Breast epithelium (tissue), 4 donors: Measurements from ENCODE around the gene AHCYL2. TPM values are rescaled to one million over a fixed set of nuclear protein-coding genes. Genes with fewer than 3 reads are reported as not detected.

Experiments used
- DNase-seq, 2 donors: peaks; one replicate each; pipeline ENCODE4 v3.0.0-alpha.2; 2019; ENCODE audit warnings: low spot score in 2 of 2
- H3K27ac ChIP-seq, 2 donors: fragments of 200-600 bp; sonication (generic) in 1 of 2; one replicate each; pipeline ENCODE4 v1.5.1; 2016 to 2019; ENCODE audit warnings: mild to moderate bottlenecking in 1 of 2
- H3K27me3 ChIP-seq, 2 donors: fragments of 200-600 bp; sonication (generic) in 1 of 2; one replicate each; pipeline versions ENCODE4 v1.5.1 to v1.6.0; 2017 to 2019; ENCODE audit warnings: control low read depth in 1 of 2, mild to moderate bottlenecking in 1 of 2
- H3K36me3 ChIP-seq: fragments of 200-600 bp; one replicate; pipeline ENCODE4 v1.5.1; 2019
- H3K4me1 ChIP-seq, 2 donors: fragments of 200-600 bp; sonication (generic); one replicate each; pipeline ENCODE4 v1.5.1; 2016 to 2019; ENCODE audit warnings: control low read depth in 1 of 2
- H3K4me3 ChIP-seq, 3 donors: fragments of 200-600 bp; sonication (generic); 1 replicate in 2 of 3; 2 replicates in 1 of 3; pipeline ENCODE4 v1.5.1; 2016 to 2019; ENCODE audit warnings: mild to moderate bottlenecking in 3 of 3, moderate library complexity in 2 of 3
- H3K9me3 ChIP-seq, 2 donors: fragments of 200-600 bp; sonication (generic) in 1 of 2; one replicate each; pipeline ENCODE4 v1.5.1; 2016 to 2019; ENCODE audit warnings: control low read depth in 1 of 2
- POLR2A ChIP-seq: fragments of 450-650 bp; IDR thresholded peaks from one replicate; pipeline ENCODE4 v1.6.1; 2016; ENCODE audit warnings: antibody characterized with exemption, mild to moderate bottlenecking, moderate library complexity
- POLR2AphosphoS5 ChIP-seq, 3 donors: sonication (generic); formaldehyde crosslinking; IDR thresholded peaks; one replicate each; pipeline ENCODE4 v1.6.1; 2017; ENCODE audit warnings: antibody characterized with exemption in 3 of 3
- intact Hi-C: fragments of 100-400 bp; cut with DNase I; formaldehyde crosslinking; loops from one replicate; pipeline ENCODE4 v1.15.1; 2023; ENCODE audit warnings: low total_unique reads
- total RNA-seq, 3 donors: library from RNA; depleted of rRNA; stranded (reverse); fragments of >200 nt; gene quantifications; one replicate each; pipeline ENCODE4 v1.1.0, GENCODE V29; 2016
- TF ChIP-seq, protein P1 (sequence below), 3 donors: fragments of 450-650 bp; IDR thresholded peaks; one replicate each; pipeline ENCODE4 v1.5.1; 2016 to 2017; ENCODE audit warnings: antibody characterized with exemption in 3 of 3, mild to moderate bottlenecking in 3 of 3, moderate library complexity in 3 of 3

AHCYL2 gene
- total RNA-seq, 3 donors from 2014 or later, result 19.0 to 24.7 (median 21.8) TPM

DNA sequence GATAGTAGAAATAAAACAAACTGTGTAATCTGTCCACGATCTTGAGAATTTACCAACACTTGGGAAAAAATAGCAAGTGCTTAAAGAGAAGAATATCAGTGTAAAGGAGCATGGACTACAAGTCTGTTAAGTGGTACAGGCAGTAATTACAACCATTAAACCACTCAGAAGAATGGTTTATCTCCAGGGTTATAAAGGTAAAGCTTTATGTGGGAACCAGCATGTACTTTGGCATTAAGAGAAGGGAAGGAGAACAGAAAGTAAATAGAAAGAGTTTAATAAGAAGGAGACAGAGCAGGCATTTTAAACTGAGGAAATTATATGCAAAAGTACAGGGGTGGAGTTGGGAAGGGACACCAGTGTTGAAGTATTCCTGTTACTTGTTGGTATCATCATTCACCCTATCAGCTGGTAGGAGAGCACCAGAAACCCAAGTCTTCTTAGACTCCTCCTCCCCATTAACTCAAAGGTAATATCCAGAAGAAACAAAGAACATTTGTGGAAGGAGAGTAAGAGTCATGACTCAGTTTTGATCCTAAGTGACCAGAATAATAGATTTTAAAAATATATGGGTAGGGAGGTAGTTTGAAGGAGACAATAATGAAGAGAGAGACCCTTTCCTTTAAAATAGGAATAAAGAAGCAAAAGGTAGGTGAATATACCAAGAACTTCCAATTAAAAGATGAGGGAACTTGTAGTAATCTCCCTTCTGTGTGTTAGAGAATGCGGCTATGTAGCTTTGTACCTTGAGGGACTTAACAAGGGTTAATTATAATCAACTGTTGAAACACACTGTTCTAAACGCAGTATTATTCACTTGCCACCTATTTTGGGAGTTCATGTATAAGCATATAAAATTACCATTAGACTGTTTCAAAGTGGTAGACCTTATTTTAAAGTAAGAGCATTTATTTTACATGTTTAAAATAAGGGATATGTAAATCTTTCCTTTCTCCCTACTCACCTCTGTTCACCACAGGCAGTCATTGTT is 117.3 kb downstream of the AHCYL2 start:
- no peak for DNase-seq
- no peak overlapping the region for H3K4me3 ChIP-seq
- H3K27ac ChIP-seq, result no peak overlapping the region
- TF ChIP-seq, protein P1, sequence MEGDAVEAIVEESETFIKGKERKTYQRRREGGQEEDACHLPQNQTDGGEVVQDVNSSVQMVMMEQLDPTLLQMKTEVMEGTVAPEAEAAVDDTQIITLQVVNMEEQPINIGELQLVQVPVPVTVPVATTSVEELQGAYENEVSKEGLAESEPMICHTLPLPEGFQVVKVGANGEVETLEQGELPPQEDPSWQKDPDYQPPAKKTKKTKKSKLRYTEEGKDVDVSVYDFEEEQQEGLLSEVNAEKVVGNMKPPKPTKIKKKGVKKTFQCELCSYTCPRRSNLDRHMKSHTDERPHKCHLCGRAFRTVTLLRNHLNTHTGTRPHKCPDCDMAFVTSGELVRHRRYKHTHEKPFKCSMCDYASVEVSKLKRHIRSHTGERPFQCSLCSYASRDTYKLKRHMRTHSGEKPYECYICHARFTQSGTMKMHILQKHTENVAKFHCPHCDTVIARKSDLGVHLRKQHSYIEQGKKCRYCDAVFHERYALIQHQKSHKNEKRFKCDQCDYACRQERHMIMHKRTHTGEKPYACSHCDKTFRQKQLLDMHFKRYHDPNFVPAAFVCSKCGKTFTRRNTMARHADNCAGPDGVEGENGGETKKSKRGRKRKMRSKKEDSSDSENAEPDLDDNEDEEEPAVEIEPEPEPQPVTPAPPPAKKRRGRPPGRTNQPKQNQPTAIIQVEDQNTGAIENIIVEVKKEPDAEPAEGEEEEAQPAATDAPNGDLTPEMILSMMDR (IDR thresholded peaks at IDR 0.05), result no peak
- TF ChIP-seq POLR2AphosphoS5 (IDR thresholded peaks at IDR 0.05) (no peak), POLR2A (no peak)
- H3K27me3 ChIP-seq, result no peaks in the 10 kb centered on the region
- H3K36me3 ChIP-seq, result no peaks in the 10 kb centered on the region
- no peaks in the 10 kb centered on the region for H3K4me1 ChIP-seq
- intact Hi-C loops, result no loop called here
- no peaks in the 10 kb centered on the region for H3K9me3 ChIP-seq

DNA sequence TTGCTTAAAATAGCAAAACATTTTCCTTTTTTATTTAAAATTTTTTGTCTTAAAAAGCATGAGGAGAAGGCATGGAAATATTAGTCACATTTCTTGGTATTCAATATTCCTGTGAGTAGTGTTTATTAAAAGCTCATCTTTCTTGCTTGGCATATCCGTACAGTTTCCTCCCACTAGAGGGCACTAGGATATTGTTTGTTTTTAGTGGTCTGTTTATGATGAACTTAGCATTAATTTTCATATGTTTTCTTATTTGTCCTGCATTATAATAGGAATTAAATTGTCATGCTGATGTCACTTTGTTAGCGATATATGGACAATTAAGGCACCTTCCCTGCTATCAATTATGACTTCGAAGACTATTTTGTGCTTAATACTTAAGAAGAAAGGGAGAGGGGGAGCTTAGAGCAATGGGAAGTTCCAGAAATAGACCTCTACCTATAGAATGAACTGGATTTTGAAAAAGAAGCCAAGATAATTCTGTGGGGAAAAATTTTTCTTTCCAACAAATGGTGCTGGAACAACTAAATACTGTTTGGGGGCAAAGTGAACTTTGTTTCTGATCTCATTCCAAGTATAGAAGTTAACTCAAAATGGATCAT is 118.4 kb downstream of the AHCYL2 start:
- H3K27me3 ChIP-seq, result no peaks in the 10 kb centered on the region
- H3K4me3 ChIP-seq, result no peak overlapping the region
- TF ChIP-seq, protein P1 (IDR thresholded peaks at IDR 0.05), result peak; percentile 16 to 60 (median 57)
- TF ChIP-seq POLR2AphosphoS5 (IDR thresholded peaks at IDR 0.05) (no peak), POLR2A (no peak)
- no peak overlapping the region for H3K27ac ChIP-seq
- no peaks in the 10 kb centered on the region for H3K4me1 ChIP-seq
- intact Hi-C loops, result no loop called here
- H3K9me3 ChIP-seq, result no peaks in the 10 kb centered on the region
- no peak for DNase-seq
- H3K36me3 ChIP-seq, result no peaks in the 10 kb centered on the region

DNA sequence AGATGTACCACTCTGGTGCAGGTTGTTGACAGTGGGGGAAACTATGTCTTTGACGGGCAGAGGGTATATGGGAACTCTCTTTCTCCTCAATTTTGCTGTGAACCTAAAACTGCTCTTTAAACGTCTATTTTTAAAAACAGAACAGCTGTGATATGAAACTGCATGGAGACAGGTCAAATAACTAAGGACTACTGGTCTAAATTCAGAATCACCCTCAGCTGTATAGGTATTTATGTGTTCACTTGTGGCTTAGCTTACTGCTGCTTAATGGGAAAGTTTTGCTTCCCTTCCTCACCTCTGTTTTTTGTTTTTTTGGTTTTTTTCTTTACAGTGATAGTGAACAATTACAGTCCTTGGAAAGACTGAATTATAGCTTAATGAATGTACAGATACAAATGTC is 122.5 kb downstream of the AHCYL2 start:
- no peaks in the 10 kb centered on the region for H3K4me1 ChIP-seq
- no peak for DNase-seq
- no peaks in the 10 kb centered on the region for H3K27me3 ChIP-seq
- no peak overlapping the region for H3K27ac ChIP-seq
- intact Hi-C loops, result no loop called here
- H3K4me3 ChIP-seq, result no peak overlapping the region
- no peaks in the 10 kb centered on the region for H3K36me3 ChIP-seq
- H3K9me3 ChIP-seq, result no peaks in the 10 kb centered on the region
- TF ChIP-seq POLR2AphosphoS5 (IDR thresholded peaks at IDR 0.05) (no peak), POLR2A (no peak)
- TF ChIP-seq, protein P1 (IDR thresholded peaks at IDR 0.05), result no peak

DNA sequence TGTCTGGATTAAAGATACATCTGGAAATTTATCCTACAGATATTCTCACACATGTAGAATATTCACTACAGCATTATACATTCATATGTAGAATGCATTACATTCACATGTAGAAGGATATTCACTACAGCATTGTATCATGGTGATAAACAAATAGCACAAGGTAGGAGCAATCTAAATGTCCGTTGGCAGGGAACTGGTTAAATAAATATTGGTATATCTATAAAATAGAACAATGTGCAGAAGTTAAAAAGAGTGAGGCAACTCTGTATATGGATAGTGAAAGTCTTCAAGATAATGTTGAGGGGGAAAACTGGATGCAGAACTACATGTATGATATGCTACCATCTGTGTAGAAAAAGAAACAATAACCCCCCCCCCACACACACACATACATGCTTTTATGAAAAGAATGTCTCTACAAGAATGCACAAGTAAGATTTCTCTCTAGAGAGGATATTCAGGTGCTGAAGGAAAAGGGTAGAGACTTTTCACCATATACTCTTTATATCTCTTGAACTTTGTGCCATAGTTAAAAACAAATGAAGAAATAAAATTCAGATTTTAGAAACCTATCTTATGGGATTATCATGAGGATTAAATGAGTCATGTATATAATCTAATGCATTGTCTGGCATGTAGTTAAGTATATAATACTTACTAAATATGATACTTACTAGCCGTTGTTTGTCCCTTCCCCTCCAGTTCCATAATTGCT is 123.4 kb downstream of the AHCYL2 start:
- Histone ChIP-seq H3K27me3 (no peaks in the 10 kb centered on the region), H3K27ac (no peak overlapping the region), H3K36me3 (no peaks in the 10 kb centered on the region), H3K4me1 (no peaks in the 10 kb centered on the region), H3K9me3 (no peaks in the 10 kb centered on the region), H3K4me3 (no peak overlapping the region)
- no peak for DNase-seq
- intact Hi-C loops, result no loop called here
- TF ChIP-seq POLR2A (no peak), POLR2AphosphoS5 (IDR thresholded peaks at IDR 0.05) (no peak)
- TF ChIP-seq, protein P1 (IDR thresholded peaks at IDR 0.05), result no peak
